Measurements from ENCODE around the gene PTEN. TPM values are rescaled to one million over a fixed set of nuclear protein-coding genes. Genes with fewer than 3 reads are reported as not detected.
"Not testable (repeated sequence)": the region's sequence is repeated elsewhere in the genome, so short reads cannot be mapped to it uniquely, and the experiment has no call there.

The PTEN gene
- polyA plus RNA-seq, 1 donor from 2014 or later = 40.4 TPM

GRCh38 chr10:87860816-87861403, 2.5 kb upstream of the PTEN start:
- no peaks in the 10 kb centered on the region for H3K36me3 Mint-ChIP-seq
- H3K27me3 Mint-ChIP-seq = no peaks in the 10 kb centered on the region
- peak overlapping the region; percentile 92 to 99 (median 95) for H3K27ac Mint-ChIP-seq
- peaks cover 19 to 26% (median 23%) of the 10 kb centered on the region in 3 donors for H3K4me1 Mint-ChIP-seq
- H3K9me3 Mint-ChIP-seq = no peaks in the 10 kb centered on the region
- H3K4me3 Mint-ChIP-seq = peak overlapping the region; percentile 95 to 98 (median 96)

DNA sequence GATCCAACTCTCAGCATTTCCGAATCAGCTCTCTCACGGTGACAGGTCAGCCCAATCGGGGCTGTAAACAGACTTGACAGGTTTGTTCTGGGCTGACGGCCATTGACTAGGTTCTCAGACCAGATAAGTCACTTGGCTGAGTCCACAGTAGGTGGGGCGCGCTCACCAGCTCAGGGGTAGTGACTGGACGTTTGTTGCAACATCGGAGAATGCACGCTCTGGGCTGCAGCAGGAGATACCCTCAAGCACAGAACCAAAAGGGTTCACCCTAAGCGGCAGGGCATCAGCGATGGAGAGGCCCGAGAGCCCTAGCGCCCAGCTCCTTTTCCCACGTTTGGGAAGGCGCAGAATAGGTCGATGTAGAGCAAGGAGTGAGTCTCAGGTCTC, 1.9 kb upstream of the PTEN start:
- no peaks in the 10 kb centered on the region for H3K36me3 Mint-ChIP-seq
- peak overlapping the region; percentile 92 to 99 (median 95) for H3K27ac Mint-ChIP-seq
- peak overlapping the region; percentile 95 to 98 (median 96) for H3K4me3 Mint-ChIP-seq
- H3K4me1 Mint-ChIP-seq = peaks cover 20 to 27% (median 25%) of the 10 kb centered on the region in 3 donors
- H3K9me3 Mint-ChIP-seq = no peaks in the 10 kb centered on the region
- no peaks in the 10 kb centered on the region for H3K27me3 Mint-ChIP-seq

DNA sequence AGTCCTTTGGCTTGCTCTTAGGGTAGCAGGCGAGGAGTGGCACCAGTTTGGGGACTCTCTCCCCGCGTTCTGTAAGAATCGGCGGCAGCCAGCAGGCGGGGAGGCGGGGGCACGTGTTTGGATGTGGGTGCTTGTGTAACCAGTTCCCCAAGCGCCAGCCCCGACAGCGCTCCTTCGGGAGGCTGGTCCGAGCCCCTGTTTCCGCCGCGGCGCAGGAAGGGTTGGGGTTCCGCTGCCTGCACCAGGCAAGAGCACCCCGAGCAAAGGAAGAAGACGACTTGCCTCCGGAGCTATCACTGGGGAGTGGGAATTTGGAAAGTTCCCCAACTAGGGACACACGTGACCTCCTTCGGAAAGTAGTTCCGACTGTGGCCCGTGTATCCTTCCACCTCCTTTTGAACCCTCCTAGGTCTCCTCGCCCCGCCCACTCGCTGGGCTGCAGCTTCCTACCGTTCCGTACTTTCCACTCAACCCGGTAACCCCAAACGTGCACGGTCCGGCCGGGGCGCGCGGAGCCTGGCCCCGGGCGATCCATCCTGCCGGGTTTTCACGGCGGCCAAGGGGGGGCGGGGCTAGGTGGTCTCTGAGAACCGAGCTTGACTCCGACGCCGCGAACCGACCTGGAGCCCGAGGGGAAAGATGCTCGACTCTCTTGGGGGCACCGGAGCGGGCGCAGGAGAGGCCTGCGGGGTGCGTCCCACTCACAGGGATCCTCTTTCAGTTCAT, 1.3 kb upstream of the PTEN start:
- H3K27me3 Mint-ChIP-seq = no peaks in the 10 kb centered on the region

GRCh38 chr10:87862679-87863052, 759 bp upstream of the PTEN start:
- Mint-ChIP-seq H3K9me3 (no peaks in the 10 kb centered on the region), H3K27ac (peak overlapping the region; percentile 92 to 99 (median 95)), H3K4me3 (peak overlapping the region; percentile 95 to 98 (median 96)), H3K4me1 (peaks cover 29 to 35% (median 32%) of the 10 kb centered on the region in 3 donors), H3K27me3 (no peaks in the 10 kb centered on the region), H3K36me3 (no peaks in the 10 kb centered on the region)

More for the DNA sequence above, 1.3 kb upstream of the PTEN start:
- Mint-ChIP-seq H3K27ac (peak overlapping the region; percentile 92 to 99 (median 95)), H3K4me1 (peaks cover 24 to 31% (median 28%) of the 10 kb centered on the region in 3 donors), H3K4me3 (peak overlapping the region; percentile 95 to 98 (median 96)), H3K9me3 (no peaks in the 10 kb centered on the region), H3K36me3 (no peaks in the 10 kb centered on the region)

- H3K27me3 Mint-ChIP-seq, H3K36me3 Mint-ChIP-seq, H3K9me3 Mint-ChIP-seq: not testable (repeated sequence)
- Mint-ChIP-seq H3K27ac (peak overlapping the region; percentile 73 to 89 (median 88)), H3K4me1 (peaks cover 38 to 48% (median 41%) of the 10 kb centered on the region in 3 donors), H3K4me3 (peak overlapping the region; percentile 95 to 98 (median 96))
Observed at GRCh38 chr10:87863951-87864495, 598 bp downstream of the PTEN start.

- H3K4me3 Mint-ChIP-seq = peak overlapping the region; percentile 95 to 98 (median 96)
- H3K36me3 Mint-ChIP-seq = no peaks in the 10 kb centered on the region
- H3K4me1 Mint-ChIP-seq = peaks cover 38 to 51% (median 44%) of the 10 kb centered on the region in 3 donors
- H3K9me3 Mint-ChIP-seq = no peaks in the 10 kb centered on the region
- peak overlapping the region; percentile 73 to 89 (median 88) for H3K27ac Mint-ChIP-seq
- H3K27me3 Mint-ChIP-seq = no peaks in the 10 kb centered on the region
Observed at GRCh38 chr10:87864496-87865059, 1.2 kb downstream of the PTEN start.

DNA sequence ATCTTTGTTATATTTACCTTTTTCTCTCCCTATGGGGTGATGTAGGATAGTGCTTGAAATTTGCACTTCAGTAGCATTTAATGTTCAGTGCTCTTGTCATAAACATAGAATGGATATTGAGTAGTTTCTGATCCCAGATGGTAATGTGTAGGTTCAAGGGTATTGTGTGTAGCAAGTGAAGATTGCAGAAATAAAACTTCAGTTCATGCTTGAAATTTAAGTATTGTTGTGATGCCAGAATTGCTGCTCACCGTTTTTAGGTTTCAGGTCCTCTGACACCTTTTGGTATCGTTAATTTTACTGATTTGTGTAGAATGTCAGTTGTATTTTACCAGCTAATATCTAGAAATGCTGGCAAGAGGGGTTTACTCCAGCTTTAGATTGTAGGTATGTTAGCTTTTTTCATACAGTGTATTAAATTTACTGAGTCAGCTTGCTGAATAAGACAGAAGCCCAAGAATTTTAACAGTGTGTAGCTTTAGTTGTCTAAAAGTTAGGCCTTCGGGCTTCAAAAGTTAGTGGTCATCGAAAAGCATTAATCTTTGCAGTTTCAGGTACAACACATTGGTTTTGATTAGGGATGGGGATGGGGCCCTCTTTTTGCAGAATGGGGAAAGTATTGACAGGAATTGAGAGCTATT, 1.9 kb downstream of the PTEN start:
- H3K4me1 Mint-ChIP-seq = peaks cover 40 to 52% (median 46%) of the 10 kb centered on the region in 3 donors
- H3K36me3 Mint-ChIP-seq = no peaks in the 10 kb centered on the region
- no peaks in the 10 kb centered on the region for H3K27me3 Mint-ChIP-seq
- H3K9me3 Mint-ChIP-seq = no peaks in the 10 kb centered on the region
- peak overlapping the region; percentile 3 to 89 (median 73) for H3K27ac Mint-ChIP-seq
- H3K4me3 Mint-ChIP-seq = peak overlapping the region; percentile 95 to 98 (median 96)

DNA sequence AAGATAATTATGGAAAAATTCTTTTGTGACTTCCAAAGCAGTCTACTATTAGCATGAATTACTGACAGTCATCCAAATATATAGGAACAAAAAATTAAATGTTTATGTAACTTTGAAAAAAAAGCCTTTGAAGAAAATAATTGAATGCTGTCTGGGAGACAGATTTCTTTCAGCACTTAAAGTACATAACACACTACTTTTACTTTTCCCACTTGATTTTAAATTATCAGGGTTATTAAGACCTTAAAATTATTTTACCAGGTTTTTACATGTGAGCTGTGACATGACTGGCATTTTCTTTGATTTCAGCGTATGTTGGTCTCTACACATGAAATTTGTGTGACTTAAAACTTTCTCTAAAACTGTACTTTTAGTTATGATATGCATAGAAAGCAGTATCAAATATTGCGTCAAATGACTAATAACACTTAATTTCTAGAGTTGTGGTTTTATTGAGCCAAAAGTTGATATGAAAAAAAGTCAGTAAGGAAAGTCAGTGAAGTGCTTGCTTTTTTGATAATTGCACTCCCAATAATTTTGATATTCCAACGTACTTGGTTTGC, 3.1 kb downstream of the PTEN start:
- Mint-ChIP-seq H3K27me3 (no peaks in the 10 kb centered on the region), H3K27ac (peak overlapping the region in 2 of 3 donors; percentile 52 to 89), H3K9me3 (no peaks in the 10 kb centered on the region), H3K36me3 (no peaks in the 10 kb centered on the region), H3K4me1 (peaks cover 42 to 50% (median 43%) of the 10 kb centered on the region in 3 donors), H3K4me3 (peak overlapping the region; percentile 95 to 98 (median 96))

DNA sequence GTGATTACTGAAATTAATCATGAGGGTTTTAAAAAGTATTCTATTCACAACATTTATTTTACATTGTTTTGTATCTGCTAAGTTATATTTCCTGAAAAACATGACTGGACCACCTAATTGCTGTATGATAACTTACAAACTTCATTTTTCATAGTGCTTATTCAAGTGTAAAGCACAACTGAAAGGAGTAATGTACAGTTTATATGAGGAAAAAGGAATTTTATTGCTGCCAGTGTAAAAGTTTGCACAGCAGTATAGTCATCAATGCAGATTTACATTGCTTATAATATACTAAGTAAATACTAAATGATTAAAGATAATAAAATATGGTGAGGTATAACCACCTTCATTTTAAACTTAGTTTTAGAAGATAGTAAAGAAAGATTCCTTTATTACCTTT, 4.0 kb downstream of the PTEN start:
- Mint-ChIP-seq H3K36me3 (peaks cover 1% of the 10 kb centered on the region), H3K9me3 (no peaks in the 10 kb centered on the region), H3K4me1 (peaks cover 41 to 49% (median 43%) of the 10 kb centered on the region in 3 donors), H3K27ac (peak overlapping the region in 1 of 3 donors; percentile 89), H3K27me3 (no peaks in the 10 kb centered on the region), H3K4me3 (peak overlapping the region; percentile 95 to 98 (median 96))

DNA sequence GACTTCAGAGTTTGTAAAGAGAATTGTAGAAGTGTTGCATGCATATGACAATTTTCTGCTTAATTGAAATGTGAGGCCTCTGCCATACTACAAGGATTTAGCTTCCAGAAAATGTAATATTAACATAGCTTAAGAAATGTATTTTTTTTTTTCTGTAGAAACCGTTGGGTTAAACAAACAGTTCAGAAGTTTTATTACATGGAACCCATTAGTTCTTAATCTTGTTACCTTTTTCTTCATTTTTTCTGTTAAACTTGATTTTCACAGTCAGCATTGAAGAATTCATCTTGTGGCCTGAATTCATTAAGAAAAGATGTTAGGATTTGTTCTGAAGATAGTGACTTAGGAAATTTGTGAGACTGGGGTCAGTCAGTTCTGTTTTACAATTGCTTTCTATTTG, 4.9 kb downstream of the PTEN start:
- peaks cover 43 to 57% (median 47%) of the 10 kb centered on the region in 3 donors for H3K4me1 Mint-ChIP-seq
- H3K27ac Mint-ChIP-seq = peak overlapping the region in 2 of 3 donors; percentile 13 to 63
- H3K27me3 Mint-ChIP-seq = no peaks in the 10 kb centered on the region
- H3K36me3 Mint-ChIP-seq = peaks cover 1% of the 10 kb centered on the region
- peak overlapping the region; percentile 59 to 92 (median 84) for H3K4me3 Mint-ChIP-seq
- H3K9me3 Mint-ChIP-seq = no peaks in the 10 kb centered on the region

DNA sequence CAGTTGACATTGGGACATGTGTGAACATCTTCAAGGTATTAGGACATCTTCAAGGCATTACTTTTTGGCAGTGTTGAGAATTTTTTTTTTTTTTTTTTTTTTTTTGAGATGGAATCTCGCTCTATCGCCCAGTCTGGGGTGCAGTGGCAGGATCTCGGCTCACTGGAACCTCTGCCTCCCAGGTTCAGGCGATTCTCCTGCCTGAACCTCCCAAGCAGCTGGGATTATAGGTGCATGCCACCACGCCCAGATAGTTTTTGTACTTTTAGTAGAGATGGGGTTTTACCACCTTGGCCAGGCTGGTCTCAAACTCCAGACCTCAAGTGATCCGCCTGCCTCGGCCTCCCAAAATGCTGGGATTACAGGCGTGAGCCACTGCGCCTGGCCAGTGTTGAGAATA, 5.7 kb downstream of the PTEN start:
- H3K36me3 Mint-ChIP-seq, H3K27me3 Mint-ChIP-seq, H3K9me3 Mint-ChIP-seq: not testable (repeated sequence)
- Mint-ChIP-seq H3K4me1 (peaks cover 48 to 61% (median 56%) of the 10 kb centered on the region in 3 donors), H3K27ac (peak overlapping the region in 1 of 3 donors; percentile 63), H3K4me3 (peak overlapping the region in 2 of 4 donors; percentile 89 to 92)

GRCh38 chr10:87869773-87870551, 6.5 kb downstream of the PTEN start:
- H3K27ac Mint-ChIP-seq = no peak overlapping the region
- H3K36me3 Mint-ChIP-seq = peaks cover 1% of the 10 kb centered on the region
- H3K9me3 Mint-ChIP-seq = no peaks in the 10 kb centered on the region
- no peaks in the 10 kb centered on the region for H3K27me3 Mint-ChIP-seq
- H3K4me1 Mint-ChIP-seq = peaks cover 48 to 64% (median 60%) of the 10 kb centered on the region in 3 donors
- peak overlapping the region in 2 of 4 donors; percentile 17 to 78 for H3K4me3 Mint-ChIP-seq

- Mint-ChIP-seq H3K4me3 (peak overlapping the region in 1 of 4 donors; percentile 58), H3K27ac (no peak overlapping the region), H3K36me3 (peaks cover 1% of the 10 kb centered on the region), H3K27me3 (no peaks in the 10 kb centered on the region), H3K4me1 (peaks cover 42 to 55% (median 55%) of the 10 kb centered on the region in 3 donors), H3K9me3 (no peaks in the 10 kb centered on the region)
Observed at GRCh38 chr10:87872828-87873227, 9.4 kb downstream of the PTEN start.

DNA sequence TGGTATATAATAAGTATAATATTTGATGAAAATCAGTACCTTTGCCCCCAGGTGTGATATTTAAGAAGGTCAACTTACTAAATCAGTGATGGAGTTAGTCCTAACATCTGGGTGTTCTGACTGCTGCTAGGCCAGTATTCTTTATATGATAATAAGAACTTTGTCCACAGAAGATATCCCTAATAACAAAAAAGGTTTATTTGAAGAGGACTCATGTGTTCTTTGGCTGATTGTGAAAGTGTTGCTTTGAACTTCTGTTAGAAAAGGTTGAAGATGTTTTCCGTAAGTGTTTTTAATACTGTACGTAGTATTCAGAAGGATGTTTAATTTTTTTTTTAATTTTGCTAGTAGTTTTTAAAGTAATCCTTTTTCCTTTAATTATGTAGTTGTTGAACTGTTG, 10.2 kb downstream of the PTEN start:
- H3K27ac Mint-ChIP-seq = no peak overlapping the region
- no peaks in the 10 kb centered on the region for H3K9me3 Mint-ChIP-seq
- no peaks in the 10 kb centered on the region for H3K27me3 Mint-ChIP-seq
- peak overlapping the region in 1 of 4 donors; percentile 73 for H3K4me3 Mint-ChIP-seq
- peaks cover 36 to 50% (median 49%) of the 10 kb centered on the region in 3 donors for H3K4me1 Mint-ChIP-seq
- H3K36me3 Mint-ChIP-seq = peaks cover 1% of the 10 kb centered on the region
